NT2/D1 (cell line): Measurements from ENCODE around the gene CACNA1C.

Experiments
- SUZ12 ChIP-seq: IDR thresholded peaks from 2 replicates; pipeline ENCODE4 v1.6.1; 2011; ENCODE audit not compliant: insufficient read length, insufficient read depth; ENCODE audit errors: extremely low read depth
- YY1 ChIP-seq: IDR thresholded peaks from 2 replicates; pipeline ENCODE4 v1.6.1; 2011; ENCODE audit not compliant: insufficient read length, insufficient read depth
- ZNF274 ChIP-seq: IDR thresholded peaks from 2 replicates; pipeline ENCODE4 v1.6.1; 2011; ENCODE audit warnings: mild to moderate bottlenecking, low read depth, low read length

- no peak for TF ChIP-seq YY1
- TF ChIP-seq SUZ12: no peak
- TF ChIP-seq ZNF274: no peak
Observed at GRCh38 chr12:2547273-2548044, 494.7 kb downstream of the CACNA1C start.
